K562 (cell line): ENCODE measurements around the gene LINS1. TPM values are rescaled to one million over a fixed set of nuclear protein-coding genes. Genes with fewer than 3 reads are reported as not detected.

Experiments
- HDAC2 ChIP-seq: fragments of 450-650 bp; IDR thresholded peaks from 2 replicates; pipeline ENCODE4 v1.6.1; 2016; ENCODE audit warnings: mild to moderate bottlenecking
- SRF ChIP-seq, 2 experiments: fragments of 250-450, 450-650 bp in 1 of 2; sonication (Bioruptor Pico) in 1 of 2; sonication (generic) in 1 of 2; formaldehyde crosslinking; IDR thresholded peaks; 2 replicates each; pipeline versions ENCODE4 v1.5.0 to v1.5.1; 2020 to 2022; ENCODE audit warnings: mild to moderate bottlenecking in 1 of 2, missing genetic modification reagents in 1 of 2
- polyA plus RNA-seq, 8 experiments: library from polyadenylated mRNA; depleted of rRNA in 4 of 8; stranded (reverse) in 5 of 8; unstranded in 3 of 8; fragments of >200 nt; fragmentation: Nextera tagmentation in 2 of 8; fragmentation: Illumina TruSeq in 1 of 8; extraction: Ambion mirVana in 2 of 8; extraction: Trizol in 1 of 8; gene quantifications; 2 replicates each; pipeline versions ENCODE4 v1.2.1 to v1.2.3, GENCODE V29; 2011 to 2014; ENCODE audit warnings: inconsistent platforms in 1 of 8, missing spikeins in 1 of 8
- total RNA-seq, 7 experiments: library from RNA; depleted of rRNA in 6 of 7; stranded (reverse); fragments of >200 nt in 6 of 7; fragmentation: Illumina TruSeq in 2 of 7; extraction: Trizol in 2 of 7; gene quantifications; 2 replicates each; pipeline versions ENCODE4 v1.2.1 to v1.2.3, GENCODE V29; 2011 to 2021; ENCODE audit warnings: low replicate concordance in 1 of 7
- TF ChIP-seq, protein P1 (sequence below): fragments of 250-450 bp; sonication (Bioruptor Pico); IDR thresholded peaks from 2 replicates; pipeline ENCODE4 v1.4.0; 2020
- TF ChIP-seq, protein P2 (sequence below): sonication (generic); formaldehyde crosslinking; IDR thresholded peaks from 2 replicates; pipeline ENCODE4 v1.9.0; 2022; ENCODE audit warnings: mild to moderate bottlenecking, missing genetic modification reagents

The LINS1 gene
- total and polyA plus RNA-seq, 9 of the 15 experiments (the other 6 are each of a cell fraction or from before 2014, with no cell fraction given): 15.4 to 31.4 (median 24.6) TPM

DNA sequence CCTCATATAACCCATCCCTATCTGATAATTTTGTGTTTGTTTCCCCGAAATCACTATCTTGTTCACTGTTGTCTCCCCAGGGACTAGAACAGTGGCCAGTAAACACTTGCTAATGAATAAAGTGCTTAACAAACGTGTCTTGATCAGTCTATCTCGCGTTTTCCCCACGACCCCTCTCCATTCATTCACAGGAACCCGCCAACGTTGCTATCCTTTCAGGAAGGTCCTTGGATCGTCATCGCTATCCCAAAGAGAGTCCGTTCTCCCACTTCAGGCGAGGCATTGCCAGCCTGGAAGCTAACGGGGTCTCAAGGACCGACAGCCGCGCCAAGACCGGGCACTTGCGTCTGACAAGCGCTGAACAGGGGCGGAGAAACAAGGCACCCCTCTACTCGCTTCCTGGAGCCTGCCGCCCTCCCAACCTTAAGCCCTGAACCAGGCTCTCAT, 344 bp downstream of the LINS1 start (continued):
- TF ChIP-seq, protein P1, sequence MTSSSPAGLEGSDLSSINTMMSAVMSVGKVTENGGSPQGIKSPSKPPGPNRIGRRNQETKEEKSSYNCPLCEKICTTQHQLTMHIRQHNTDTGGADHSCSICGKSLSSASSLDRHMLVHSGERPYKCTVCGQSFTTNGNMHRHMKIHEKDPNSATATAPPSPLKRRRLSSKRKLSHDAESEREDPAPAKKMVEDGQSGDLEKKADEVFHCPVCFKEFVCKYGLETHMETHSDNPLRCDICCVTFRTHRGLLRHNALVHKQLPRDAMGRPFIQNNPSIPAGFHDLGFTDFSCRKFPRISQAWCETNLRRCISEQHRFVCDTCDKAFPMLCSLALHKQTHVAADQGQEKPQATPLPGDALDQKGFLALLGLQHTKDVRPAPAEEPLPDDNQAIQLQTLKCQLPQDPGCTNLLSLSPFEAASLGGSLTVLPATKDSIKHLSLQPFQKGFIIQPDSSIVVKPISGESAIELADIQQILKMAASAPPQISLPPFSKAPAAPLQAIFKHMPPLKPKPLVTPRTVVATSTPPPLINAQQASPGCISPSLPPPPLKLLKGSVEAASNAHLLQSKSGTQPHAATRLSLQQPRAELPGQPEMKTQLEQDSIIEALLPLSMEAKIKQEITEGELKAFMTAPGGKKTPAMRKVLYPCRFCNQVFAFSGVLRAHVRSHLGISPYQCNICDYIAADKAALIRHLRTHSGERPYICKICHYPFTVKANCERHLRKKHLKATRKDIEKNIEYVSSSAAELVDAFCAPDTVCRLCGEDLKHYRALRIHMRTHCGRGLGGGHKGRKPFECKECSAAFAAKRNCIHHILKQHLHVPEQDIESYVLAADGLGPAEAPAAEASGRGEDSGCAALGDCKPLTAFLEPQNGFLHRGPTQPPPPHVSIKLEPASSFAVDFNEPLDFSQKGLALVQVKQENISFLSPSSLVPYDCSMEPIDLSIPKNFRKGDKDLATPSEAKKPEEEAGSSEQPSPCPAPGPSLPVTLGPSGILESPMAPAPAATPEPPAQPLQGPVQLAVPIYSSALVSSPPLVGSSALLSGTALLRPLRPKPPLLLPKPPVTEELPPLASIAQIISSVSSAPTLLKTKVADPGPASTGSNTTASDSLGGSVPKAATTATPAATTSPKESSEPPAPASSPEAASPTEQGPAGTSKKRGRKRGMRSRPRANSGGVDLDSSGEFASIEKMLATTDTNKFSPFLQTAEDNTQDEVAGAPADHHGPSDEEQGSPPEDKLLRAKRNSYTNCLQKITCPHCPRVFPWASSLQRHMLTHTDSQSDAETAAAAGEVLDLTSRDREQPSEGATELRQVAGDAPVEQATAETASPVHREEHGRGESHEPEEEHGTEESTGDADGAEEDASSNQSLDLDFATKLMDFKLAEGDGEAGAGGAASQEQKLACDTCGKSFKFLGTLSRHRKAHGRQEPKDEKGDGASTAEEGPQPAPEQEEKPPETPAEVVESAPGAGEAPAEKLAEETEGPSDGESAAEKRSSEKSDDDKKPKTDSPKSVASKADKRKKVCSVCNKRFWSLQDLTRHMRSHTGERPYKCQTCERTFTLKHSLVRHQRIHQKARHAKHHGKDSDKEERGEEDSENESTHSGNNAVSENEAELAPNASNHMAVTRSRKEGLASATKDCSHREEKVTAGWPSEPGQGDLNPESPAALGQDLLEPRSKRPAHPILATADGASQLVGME (CRISPR knock-in tag): peak; percentile 78; the same call in 1 of the 2 replicates
- TF ChIP-seq, protein P2, sequence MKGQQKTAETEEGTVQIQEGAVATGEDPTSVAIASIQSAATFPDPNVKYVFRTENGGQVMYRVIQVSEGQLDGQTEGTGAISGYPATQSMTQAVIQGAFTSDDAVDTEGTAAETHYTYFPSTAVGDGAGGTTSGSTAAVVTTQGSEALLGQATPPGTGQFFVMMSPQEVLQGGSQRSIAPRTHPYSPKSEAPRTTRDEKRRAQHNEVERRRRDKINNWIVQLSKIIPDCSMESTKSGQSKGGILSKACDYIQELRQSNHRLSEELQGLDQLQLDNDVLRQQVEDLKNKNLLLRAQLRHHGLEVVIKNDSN (CRISPR knock-in tag): no peak
- peak; percentile 14; the same call in 1 of the 2 replicates for TF ChIP-seq HDAC2
- TF ChIP-seq SRF (CRISPR knock-in tag; IDR thresholded peaks at IDR 0.05): no peak
- TF ChIP-seq, all 486 proteins: peak for 16
